ENCODE data around the gene TRIM31. TPM values are rescaled to one million over a fixed set of nuclear protein-coding genes. Genes with fewer than 3 reads are reported as not detected.

TRIM31 gene
- total RNA-seq, 1 experiment from 2014 or later = 0.13 TPM

GRCh38 chr6:30113841-30114240, 951 bp upstream of the TRIM31 start (continued):
- TF ChIP-seq ERG (CRISPR knock-in tag; IDR thresholded peaks at IDR 0.05) (no peak), MLX (CRISPR knock-in tag; IDR thresholded peaks at IDR 0.05) (no peak), NR1H2 (CRISPR knock-in tag; IDR thresholded peaks at IDR 0.05) (no peak), E2F5 (CRISPR knock-in tag; IDR thresholded peaks at IDR 0.05) (no peak), MAX (CRISPR knock-in tag; IDR thresholded peaks at IDR 0.05) (no peak)

GRCh38 chr6:30112402-30112994, 392 bp downstream of the TRIM31 start:
- no peaks in the 10 kb centered on the region for H3K9me3 Mint-ChIP-seq
- no peak overlapping the region for H3K27ac Mint-ChIP-seq
- no peak overlapping the region for H3K4me3 Mint-ChIP-seq
- TF ChIP-seq ZNF263 (CRISPR knock-in tag; IDR thresholded peaks at IDR 0.05; ENCODE audit: low read depth) (no peak), ZSCAN18 (CRISPR knock-in tag; IDR thresholded peaks at IDR 0.05) (no peak), ZNF671 (CRISPR knock-in tag; IDR thresholded peaks at IDR 0.05) (no peak), HMGA2 (CRISPR knock-in tag; IDR thresholded peaks at IDR 0.05) (no peak), AR (CRISPR knock-in tag; IDR thresholded peaks at IDR 0.05) (no peak), ZNF512 (CRISPR knock-in tag; IDR thresholded peaks at IDR 0.05; ENCODE audit: borderline replicate concordance) (no peak), ESRRA (CRISPR knock-in tag; IDR thresholded peaks at IDR 0.05; ENCODE audit: borderline replicate concordance) (no peak), E2F1 (CRISPR knock-in tag; IDR thresholded peaks at IDR 0.05) (no peak), JUN (CRISPR knock-in tag; IDR thresholded peaks at IDR 0.05) (no peak), KAT7 (CRISPR knock-in tag; IDR thresholded peaks at IDR 0.05; ENCODE audit: borderline replicate concordance) (no peak), FOXJ3 (CRISPR knock-in tag; IDR thresholded peaks at IDR 0.05; ENCODE audit: borderline replicate concordance) (no peak), ZNF396 (CRISPR knock-in tag; IDR thresholded peaks at IDR 0.05; ENCODE audit: borderline replicate concordance) (no peak), ZNF219 (CRISPR knock-in tag; IDR thresholded peaks at IDR 0.05; ENCODE audit: borderline replicate concordance) (no peak), ZBTB43 (CRISPR knock-in tag; IDR thresholded peaks at IDR 0.05) (no peak), SMAD3 (CRISPR knock-in tag; IDR thresholded peaks at IDR 0.05; ENCODE audit: borderline replicate concordance) (no peak), MYBL2 (CRISPR knock-in tag; IDR thresholded peaks at IDR 0.05) (no peak), RELA (CRISPR knock-in tag; IDR thresholded peaks at IDR 0.05; ENCODE audit: borderline replicate concordance) (no peak)
- no peak for DNase-seq (ENCODE audit: low spot score)
- no peak for ATAC-seq
- peaks cover 69% of the 10 kb centered on the region for H3K27me3 Mint-ChIP-seq (ENCODE audit: low read depth)
- H3K36me3 Mint-ChIP-seq = no peaks in the 10 kb centered on the region
- ChIA-PET POLR2A (no interaction called here), CTCF (interaction anchor here (1.3 to 1.6 kb wide), 3 partner anchors 9 to 19 kb away, joined by 4 to 8 read pairs (median 5); no protein-coding TSS in a partner anchor)
- no peaks in the 10 kb centered on the region for H3K4me1 Mint-ChIP-seq
